A549 (cell line): Measurements from ENCODE around the gene GABBR2.

Experiments used
- CTCF ChIP-seq: fragments of >200 bp; sonication (Bioruptor Twin); formaldehyde crosslinking; IDR thresholded peaks from 3 replicates; pipeline ENCODE4 v1.5.1; 2016
- E2F6 ChIP-seq: IDR thresholded peaks from 2 replicates; pipeline ENCODE4 v1.6.1; 2012; ENCODE audit warnings: low read depth, borderline replicate concordance
- EP300 ChIP-seq, 2 experiments: fragments of >200 bp; sonication (Bioruptor Twin); formaldehyde crosslinking; IDR thresholded peaks; 2 replicates in 1 of 2; 3 replicates in 1 of 2; pipeline ENCODE4 v1.6.1; 2016 to 2017
- HDAC2 ChIP-seq: fragments of 200-600 bp; sonication (generic); IDR thresholded peaks from 2 replicates; pipeline ENCODE4 v1.6.1; 2016
- JUN ChIP-seq, 2 experiments: fragments of >200 bp; sonication (Bioruptor Twin); formaldehyde crosslinking; IDR thresholded peaks; 2 replicates in 1 of 2; 3 replicates in 1 of 2; pipeline ENCODE4 v1.6.1; 2016 to 2017
- MAZ ChIP-seq: fragments of 150-350 bp; IDR thresholded peaks from 2 replicates; pipeline ENCODE4 v1.6.1; 2014; ENCODE audit warnings: antibody characterized with exemption, low read depth, low read length, borderline replicate concordance
- POLR2A ChIP-seq: IDR thresholded peaks from 2 replicates; pipeline ENCODE4 v1.6.1; 2012; ENCODE audit warnings: mild to moderate bottlenecking, low read length
- RAD21 ChIP-seq, 2 experiments: fragments of >200 bp in 1 of 2; sonication (Bioruptor Twin) in 1 of 2; formaldehyde crosslinking in 1 of 2; IDR thresholded peaks in 1 of 2; conservative IDR thresholded peaks in 1 of 2; 2 replicates in 1 of 2; 3 replicates in 1 of 2; pipeline ENCODE4 v1.6.1; 2012 to 2018; ENCODE audit warnings: inconsistent platforms in 1 of 2
- RCOR1 ChIP-seq: fragments of 150-350 bp; IDR thresholded peaks from 2 replicates; pipeline ENCODE4 v1.6.1; 2014; ENCODE audit warnings: antibody characterized with exemption, low read length, low read depth
- REST ChIP-seq: fragments of 200-600 bp; sonication (generic); IDR thresholded peaks from 2 replicates; pipeline ENCODE4 v1.6.1; 2016; ENCODE audit warnings: antibody characterized with exemption, mild to moderate bottlenecking, moderate library complexity
- RFX5 ChIP-seq: fragments of 450-650 bp; IDR thresholded peaks from 2 replicates; pipeline ENCODE4 v1.7.1; 2014; ENCODE audit warnings: antibody characterized with exemption, mild to moderate bottlenecking, moderate library complexity

- TF ChIP-seq RFX5 (no peak), POLR2A (no peak), EP300 (IDR thresholded peaks at IDR 0.05) (no peak), REST (no peak), RCOR1 (no peak), RAD21 (conservative IDR thresholded peaks at IDR 0.05 in 1 of 2, IDR thresholded peaks at IDR 0.05 in 1 of 2) (no peak), CTCF (no peak), E2F6 (no peak), JUN (IDR thresholded peaks at IDR 0.05) (no peak), HDAC2 (no peak), MAZ (no peak)
These were observed 93.1 kb downstream of the GABBR2 start for GRCh38 chr9:98615633-98616032.
